ENCODE measurements around the gene TMEM26.

Gene TMEM26

GRCh38 chr10:61359452-61359851 lies 93.7 kb downstream of the TMEM26 start:
- Histone ChIP-seq H3K14ac (ENCODE audit: low read length in 2 of 2) (no peak overlapping the region), H3K9ac (ENCODE audit: low read length) (no peak overlapping the region), H3K9me3 (ENCODE audit: control insufficient read depth, low read length) (no peaks in the 10 kb centered on the region), H2AK5ac (ENCODE audit: low read length, severe bottlenecking) (no peak overlapping the region), H2BK12ac (ENCODE audit: low read length in 2 of 2) (no peak overlapping the region), H3K4me1 (ENCODE audit: control insufficient read depth, insufficient read depth, low read depth, low read length) (no peaks in the 10 kb centered on the region), H3K79me1 (replicated peaks; ENCODE audit: low read length, poor library complexity, severe bottlenecking) (no peaks in the 10 kb centered on the region), H3K18ac (ENCODE audit: low read depth in 1 of 2, low read length in 2 of 2) (no peak overlapping the region), H3K27ac (ENCODE audit: low read length, poor library complexity, severe bottlenecking) (no peak overlapping the region), H3K4ac (ENCODE audit: low read depth in 1 of 2, low read length in 2 of 2) (no peak overlapping the region), H3K4me3 (ENCODE audit: insufficient read depth in 1 of 2, low read depth in 1 of 2, low read length in 2 of 2) (no peak overlapping the region), H3K27me3 (ENCODE audit: control insufficient read depth in 1 of 2, insufficient read depth in 1 of 2, low read length in 2 of 2) (no peaks in the 10 kb centered on the region), H2AFZ (ENCODE audit: low read depth, low read length) (no peak overlapping the region), H3K36me3 (ENCODE audit: control insufficient read depth in 1 of 2, insufficient read depth in 2 of 2, low read depth in 1 of 2, low read length in 2 of 2) (no peaks in the 10 kb centered on the region), H3K23ac (ENCODE audit: low read length in 2 of 2) (no peak overlapping the region), H2BK15ac (ENCODE audit: low read depth, poor library complexity, severe bottlenecking) (no peak overlapping the region), H3K4me2 (ENCODE audit: low read length, poor library complexity, severe bottlenecking) (no peak overlapping the region), H2BK5ac (ENCODE audit: low read depth, low read length, poor library complexity, severe bottlenecking) (no peak overlapping the region), H2BK120ac (ENCODE audit: low read depth, low read length) (no peak overlapping the region), H4K8ac (ENCODE audit: low read length) (no peak overlapping the region), H4K91ac (ENCODE audit: low read length) (no peak overlapping the region)
- DNase-seq = no peak
- WGBS = no CpG with 5 or more reads among the region's 2 CpGs

GRCh38 chr10:61357687-61358086 lies 95.5 kb downstream of the TMEM26 start:
- Histone ChIP-seq H3K4me3 (ENCODE audit: insufficient read depth in 1 of 2, low read depth in 1 of 2, low read length in 2 of 2) (no peak overlapping the region), H4K91ac (ENCODE audit: low read length) (no peak overlapping the region), H3K27ac (ENCODE audit: low read length, poor library complexity, severe bottlenecking) (no peak overlapping the region), H3K14ac (ENCODE audit: low read length in 2 of 2) (no peak overlapping the region), H2BK12ac (ENCODE audit: low read length in 2 of 2) (no peak overlapping the region), H3K4ac (ENCODE audit: low read depth in 1 of 2, low read length in 2 of 2) (no peak overlapping the region), H3K36me3 (ENCODE audit: control insufficient read depth in 1 of 2, insufficient read depth in 2 of 2, low read depth in 1 of 2, low read length in 2 of 2) (no peaks in the 10 kb centered on the region), H3K9me3 (ENCODE audit: control insufficient read depth, low read length) (no peaks in the 10 kb centered on the region), H3K79me1 (replicated peaks; ENCODE audit: low read length, poor library complexity, severe bottlenecking) (no peaks in the 10 kb centered on the region), H2AFZ (ENCODE audit: low read depth, low read length) (no peak overlapping the region), H2BK120ac (ENCODE audit: low read depth, low read length) (no peak overlapping the region), H2BK15ac (ENCODE audit: low read depth, poor library complexity, severe bottlenecking) (no peak overlapping the region), H3K4me1 (ENCODE audit: control insufficient read depth, insufficient read depth, low read depth, low read length) (no peaks in the 10 kb centered on the region), H4K8ac (ENCODE audit: low read length) (no peak overlapping the region), H3K9ac (ENCODE audit: low read length) (no peak overlapping the region), H3K18ac (ENCODE audit: low read depth in 1 of 2, low read length in 2 of 2) (no peak overlapping the region), H2AK5ac (ENCODE audit: low read length, severe bottlenecking) (no peak overlapping the region), H3K27me3 (ENCODE audit: control insufficient read depth in 1 of 2, insufficient read depth in 1 of 2, low read length in 2 of 2) (no peaks in the 10 kb centered on the region), H3K4me2 (ENCODE audit: low read length, poor library complexity, severe bottlenecking) (no peak overlapping the region), H2BK5ac (ENCODE audit: low read depth, low read length, poor library complexity, severe bottlenecking) (no peak overlapping the region), H3K23ac (ENCODE audit: low read length in 2 of 2) (no peak overlapping the region)
- DNase-seq = no peak
- no CpG with 5 or more reads among the region's 3 CpGs for WGBS
